Measurements from ENCODE around the gene ODAD4. TPM values are rescaled to one million over a fixed set of nuclear protein-coding genes. Genes with fewer than 3 reads are reported as not detected.

Gene ODAD4, protein sequence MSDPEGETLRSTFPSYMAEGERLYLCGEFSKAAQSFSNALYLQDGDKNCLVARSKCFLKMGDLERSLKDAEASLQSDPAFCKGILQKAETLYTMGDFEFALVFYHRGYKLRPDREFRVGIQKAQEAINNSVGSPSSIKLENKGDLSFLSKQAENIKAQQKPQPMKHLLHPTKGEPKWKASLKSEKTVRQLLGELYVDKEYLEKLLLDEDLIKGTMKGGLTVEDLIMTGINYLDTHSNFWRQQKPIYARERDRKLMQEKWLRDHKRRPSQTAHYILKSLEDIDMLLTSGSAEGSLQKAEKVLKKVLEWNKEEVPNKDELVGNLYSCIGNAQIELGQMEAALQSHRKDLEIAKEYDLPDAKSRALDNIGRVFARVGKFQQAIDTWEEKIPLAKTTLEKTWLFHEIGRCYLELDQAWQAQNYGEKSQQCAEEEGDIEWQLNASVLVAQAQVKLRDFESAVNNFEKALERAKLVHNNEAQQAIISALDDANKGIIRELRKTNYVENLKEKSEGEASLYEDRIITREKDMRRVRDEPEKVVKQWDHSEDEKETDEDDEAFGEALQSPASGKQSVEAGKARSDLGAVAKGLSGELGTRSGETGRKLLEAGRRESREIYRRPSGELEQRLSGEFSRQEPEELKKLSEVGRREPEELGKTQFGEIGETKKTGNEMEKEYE
- polyA plus RNA-seq (2013), result 2.2 TPM

DNA sequence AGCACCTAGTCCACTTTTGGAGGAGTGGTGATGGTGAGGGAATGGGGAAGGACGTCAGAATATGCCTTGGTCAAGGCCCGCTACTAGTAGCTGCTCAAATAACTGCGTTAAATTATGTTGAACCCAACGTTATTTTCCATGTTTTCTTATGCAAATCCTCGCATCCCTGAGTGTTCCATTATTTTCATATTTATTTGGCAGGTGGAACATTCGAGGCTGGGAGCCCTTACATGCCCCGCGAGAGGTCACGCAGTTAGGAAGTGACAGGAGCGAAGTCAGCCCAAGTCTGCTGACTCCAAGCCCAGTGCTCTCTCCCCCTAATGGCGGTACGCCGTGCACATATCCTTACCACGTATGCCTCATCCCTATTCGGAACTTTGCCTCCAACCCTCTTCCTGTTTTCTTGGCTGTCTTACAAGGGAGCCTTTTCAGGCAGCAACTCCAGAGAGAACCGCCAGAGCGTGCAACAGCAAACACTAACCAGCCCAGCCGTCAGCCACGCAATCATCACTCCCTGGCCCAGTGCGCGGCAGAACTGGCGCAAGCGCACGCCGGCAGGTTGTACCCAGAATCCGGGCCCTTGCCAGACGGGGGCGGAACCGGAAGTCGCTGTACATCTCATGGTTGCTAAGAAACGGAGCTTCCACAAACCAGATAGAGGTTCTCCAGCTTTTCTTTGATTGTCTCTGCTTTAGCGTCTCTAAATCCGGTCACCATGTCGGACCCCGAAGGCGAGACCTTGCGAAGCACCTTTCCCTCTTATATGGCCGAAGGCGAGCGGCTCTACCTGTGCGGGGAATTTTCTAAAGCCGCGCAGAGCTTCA, at the start of gene ODAD4:
Gene ODAD4 (plus strand): TSS at position 609 of the 824 bp plus-strand sequence. CDS start 107 bp downstream, at position 716.
- Histone ChIP-seq H3K4me3 (ENCODE audit: control insufficient read depth in 1 of 7, extremely low read depth in 1 of 7, insufficient read depth in 4 of 7, low read depth in 2 of 7, low read length in 6 of 7) (peak within 1 kb of the TSS; percentile 42 to 86 (median 69)), H3K36me3 (ENCODE audit: control insufficient read depth in 4 of 4, insufficient read depth in 4 of 4, low read length in 3 of 4) (no peaks in the 10 kb centered on the region), H3K27me3 (replicated peaks in 2 of 5; ENCODE audit: control insufficient read depth in 4 of 5, insufficient read depth in 5 of 5, low read length in 4 of 5) (no peaks in the 10 kb centered on the region), H3K27ac (ENCODE audit: insufficient read depth in 1 of 2, low read depth in 1 of 2, low read length in 2 of 2, poor library complexity in 1 of 2, severe bottlenecking in 2 of 2) (peak within 1 kb of the TSS; percentile 46 to 82), H3K9me3 (ENCODE audit: control extremely low read depth in 1 of 5, control insufficient read depth in 4 of 5, insufficient read depth in 2 of 5, low read depth in 1 of 5, low read length in 4 of 5) (no peaks in the 10 kb centered on the region), H3K4me1 (ENCODE audit: control extremely low read depth in 1 of 4, control insufficient read depth in 4 of 4, insufficient read depth in 4 of 4, low read length in 3 of 4) (peaks cover 5 to 37% (median 22%) of the 10 kb centered on the region in 4 experiments)
- ChIA-PET POLR2A (interaction anchor here (0.8 kb wide), 1 partner anchor 242 kb away, joined by 5 read pairs; the partner anchor contains the start of gene EIF1), CTCF (interaction anchor here (0.8 to 3.0 kb wide), 5 partner anchors 9 to 88 kb away, joined by 3 to 17 read pairs (median 4); partner anchors contain the start of gene ACLY)
- DNase-seq, result peak; percentile 98 to 99 (median 99)
- WGBS (ENCODE audit: insufficient coverage), result 1% methylated on average over 30 of the region's 43 CpGs

DNA sequence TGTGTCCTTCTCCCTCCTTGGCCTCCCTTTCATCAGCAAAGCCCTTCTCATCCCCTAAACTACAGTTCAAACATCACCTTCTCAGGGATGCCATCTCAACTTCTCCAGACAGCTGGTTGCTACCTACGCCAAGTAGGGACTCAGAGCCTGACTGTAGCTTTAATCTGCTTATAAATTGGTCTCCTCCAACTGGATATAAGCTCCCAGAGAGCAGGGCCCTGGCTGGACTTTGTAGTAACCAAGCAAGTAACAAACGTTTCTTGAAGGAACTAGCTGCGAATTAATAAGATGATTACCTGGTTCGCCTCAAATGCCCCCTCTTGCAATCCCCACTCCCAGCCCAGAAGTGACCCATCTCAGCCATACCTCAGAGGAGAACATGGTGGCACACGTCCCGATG, 47.7 kb upstream of the ODAD4 start:
- Histone ChIP-seq H3K27me3 (replicated peaks in 2 of 5; ENCODE audit: control insufficient read depth in 4 of 5, insufficient read depth in 5 of 5, low read length in 4 of 5) (no peaks in the 10 kb centered on the region), H3K27ac (ENCODE audit: insufficient read depth in 1 of 2, low read depth in 1 of 2, low read length in 2 of 2, poor library complexity in 1 of 2, severe bottlenecking in 2 of 2) (no peak overlapping the region), H3K9me3 (ENCODE audit: control extremely low read depth in 1 of 5, control insufficient read depth in 4 of 5, insufficient read depth in 2 of 5, low read depth in 1 of 5, low read length in 4 of 5) (no peaks in the 10 kb centered on the region), H3K4me1 (ENCODE audit: control extremely low read depth in 1 of 4, control insufficient read depth in 4 of 4, insufficient read depth in 4 of 4, low read length in 3 of 4) (peaks cover 0 to 2% (median 0%) of the 10 kb centered on the region in 4 experiments), H3K36me3 (ENCODE audit: control insufficient read depth in 4 of 4, insufficient read depth in 4 of 4, low read length in 3 of 4) (peaks cover 24 to 84% (median 67%) of the 10 kb centered on the region in 4 experiments), H3K4me3 (ENCODE audit: control insufficient read depth in 1 of 7, extremely low read depth in 1 of 7, insufficient read depth in 4 of 7, low read depth in 2 of 7, low read length in 6 of 7) (no peak overlapping the region)
- WGBS (ENCODE audit: insufficient coverage), result 97% methylated on average over 6 of the region's 6 CpGs
- POLR2A ChIA-PET, result no interaction called here
- no peak for DNase-seq
- CTCF ChIA-PET, result interaction anchor here (1.6 kb wide), 1 partner anchor 11 kb away, joined by 3 read pairs; no protein-coding TSS in a partner anchor

DNA sequence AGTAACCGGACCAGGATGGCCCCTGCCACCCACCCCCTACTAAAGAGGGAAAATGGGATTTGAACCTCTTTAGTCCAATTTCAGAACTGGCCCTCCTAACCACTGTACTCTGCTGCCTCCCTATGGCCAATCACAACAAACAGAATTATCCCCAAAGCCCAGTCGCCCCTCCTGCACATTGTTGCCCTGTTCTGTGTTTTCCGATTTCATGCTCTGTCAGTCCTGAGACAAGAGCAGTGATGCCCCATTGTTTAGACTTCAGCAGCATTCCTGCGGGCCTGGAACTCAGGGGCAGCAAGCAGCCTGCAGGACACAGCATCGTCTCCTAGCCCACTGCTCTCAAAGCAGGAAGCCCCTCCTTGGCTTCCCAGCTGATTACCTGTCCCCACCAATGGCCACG, 44.7 kb upstream of the ODAD4 start:
- CTCF ChIA-PET, result no interaction called here
- H3K4me3 ChIP-seq (ENCODE audit: control insufficient read depth in 1 of 7, extremely low read depth in 1 of 7, insufficient read depth in 4 of 7, low read depth in 2 of 7, low read length in 6 of 7), result no peak overlapping the region
- no peaks in the 10 kb centered on the region for H3K27me3 ChIP-seq (replicated peaks in 2 of 5; ENCODE audit: control insufficient read depth in 4 of 5, insufficient read depth in 5 of 5, low read length in 4 of 5)
- H3K27ac ChIP-seq (ENCODE audit: insufficient read depth in 1 of 2, low read depth in 1 of 2, low read length in 2 of 2, poor library complexity in 1 of 2, severe bottlenecking in 2 of 2), result no peak overlapping the region
- H3K36me3 ChIP-seq (ENCODE audit: control insufficient read depth in 4 of 4, insufficient read depth in 4 of 4, low read length in 3 of 4), result peaks cover 20 to 79% (median 67%) of the 10 kb centered on the region in 4 experiments
- 91% methylated on average over 5 of the region's 6 CpGs for WGBS (ENCODE audit: insufficient coverage)
- no peaks in the 10 kb centered on the region for H3K9me3 ChIP-seq (ENCODE audit: control extremely low read depth in 1 of 5, control insufficient read depth in 4 of 5, insufficient read depth in 2 of 5, low read depth in 1 of 5, low read length in 4 of 5)
- peaks cover 0 to 2% (median 0%) of the 10 kb centered on the region in 4 experiments for H3K4me1 ChIP-seq (ENCODE audit: control extremely low read depth in 1 of 4, control insufficient read depth in 4 of 4, insufficient read depth in 4 of 4, low read length in 3 of 4)
- DNase-seq, result peak; percentile 10 to 21 (median 17)
- POLR2A ChIA-PET, result no interaction called here

DNA sequence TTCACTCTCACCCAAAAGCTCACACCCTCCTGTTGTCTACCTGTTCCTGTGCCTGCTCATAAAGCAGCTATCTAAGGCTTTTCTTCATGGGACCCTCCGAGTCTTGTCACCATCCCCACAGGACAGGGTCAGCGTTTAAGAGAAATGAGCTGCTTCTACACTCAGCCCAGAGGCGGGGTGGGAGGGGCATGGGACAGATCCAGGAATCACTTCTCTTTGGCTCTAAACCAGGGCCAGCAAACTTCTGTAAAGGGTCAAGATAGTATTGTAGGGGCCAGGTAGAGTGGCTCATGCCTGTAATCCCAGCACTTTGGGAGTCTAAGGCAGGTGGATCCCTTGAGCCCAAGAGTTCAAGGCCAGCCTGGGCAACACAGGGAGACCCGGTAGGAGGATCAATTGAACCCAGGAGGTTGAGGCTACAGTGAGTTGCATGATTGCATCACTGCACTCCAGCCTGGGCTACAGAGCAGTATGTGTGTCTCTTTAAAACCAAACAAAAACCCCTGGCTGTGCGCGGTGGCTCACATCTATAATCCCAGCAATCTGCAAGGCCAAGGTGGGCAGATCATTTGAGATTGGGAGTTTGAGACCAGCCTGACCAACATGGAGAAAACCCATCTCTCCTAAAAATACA, 42.0 kb upstream of the ODAD4 start:
- POLR2A ChIA-PET, result no interaction called here
- H3K27ac ChIP-seq (ENCODE audit: insufficient read depth in 1 of 2, low read depth in 1 of 2, low read length in 2 of 2, poor library complexity in 1 of 2, severe bottlenecking in 2 of 2), result no peak overlapping the region
- 93% methylated on average over 6 of the region's 6 CpGs for WGBS (ENCODE audit: insufficient coverage)
- no peaks in the 10 kb centered on the region for H3K27me3 ChIP-seq (replicated peaks in 2 of 5; ENCODE audit: control insufficient read depth in 4 of 5, insufficient read depth in 5 of 5, low read length in 4 of 5)
- peaks cover 18 to 88% (median 74%) of the 10 kb centered on the region in 4 experiments for H3K36me3 ChIP-seq (ENCODE audit: control insufficient read depth in 4 of 4, insufficient read depth in 4 of 4, low read length in 3 of 4)
- H3K4me3 ChIP-seq (ENCODE audit: control insufficient read depth in 1 of 7, extremely low read depth in 1 of 7, insufficient read depth in 4 of 7, low read depth in 2 of 7, low read length in 6 of 7), result no peak overlapping the region
- H3K9me3 ChIP-seq (ENCODE audit: control extremely low read depth in 1 of 5, control insufficient read depth in 4 of 5, insufficient read depth in 2 of 5, low read depth in 1 of 5, low read length in 4 of 5), result no peaks in the 10 kb centered on the region
- CTCF ChIA-PET, result interaction anchor here (0.7 to 1.1 kb wide), 2 partner anchors 14 to 151 kb away, joined by 3 read pairs; no protein-coding TSS in a partner anchor
- no peak for DNase-seq
- no peaks in the 10 kb centered on the region for H3K4me1 ChIP-seq (ENCODE audit: control extremely low read depth in 1 of 4, control insufficient read depth in 4 of 4, insufficient read depth in 4 of 4, low read length in 3 of 4)

DNA sequence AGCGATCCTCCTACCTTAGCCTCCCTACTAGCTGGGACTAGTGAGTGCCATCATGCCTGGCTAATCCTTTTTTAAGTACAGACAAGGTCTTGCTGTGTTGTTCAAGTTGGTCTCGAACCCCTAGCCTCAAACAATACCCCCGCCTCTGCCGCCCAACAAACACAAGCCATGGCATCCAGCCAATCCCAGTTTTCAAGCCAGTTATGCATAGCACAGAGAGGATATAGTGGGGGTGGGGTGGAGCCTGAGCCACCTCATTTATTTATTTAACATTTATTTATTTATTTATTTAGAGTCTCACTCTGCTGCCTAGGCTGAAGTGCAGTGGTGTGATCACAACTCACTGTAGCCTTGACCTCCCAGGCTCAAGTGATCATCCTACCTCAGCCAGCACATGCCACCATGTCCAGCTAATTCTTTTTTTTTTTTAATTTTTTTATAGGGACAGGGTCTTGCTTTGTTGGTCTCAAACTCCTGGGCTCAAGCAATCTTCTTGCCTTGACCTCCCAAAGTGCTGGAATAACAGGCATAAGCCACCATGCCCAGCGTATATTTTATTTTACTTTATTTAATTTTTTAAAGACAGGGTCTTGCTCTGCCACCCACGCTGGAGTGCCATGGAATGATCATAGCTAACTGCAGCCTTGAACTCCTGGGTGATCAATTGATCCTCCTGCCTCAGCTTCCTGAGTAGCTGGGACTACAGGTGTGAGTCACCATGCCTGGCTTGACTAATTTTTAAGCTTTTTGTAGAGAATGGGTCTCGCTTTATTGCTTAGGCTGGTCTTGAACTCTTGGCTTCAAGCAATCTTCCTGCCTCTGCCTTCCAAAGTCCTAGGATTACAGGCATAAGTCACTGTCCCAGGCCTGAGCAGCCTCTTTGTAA, 39.0 kb upstream of the ODAD4 start:
- POLR2A ChIA-PET, result no interaction called here
- H3K27ac ChIP-seq (ENCODE audit: insufficient read depth in 1 of 2, low read depth in 1 of 2, low read length in 2 of 2, poor library complexity in 1 of 2, severe bottlenecking in 2 of 2), result no peak overlapping the region
- no peaks in the 10 kb centered on the region for H3K9me3 ChIP-seq (ENCODE audit: control extremely low read depth in 1 of 5, control insufficient read depth in 4 of 5, insufficient read depth in 2 of 5, low read depth in 1 of 5, low read length in 4 of 5)
- WGBS (ENCODE audit: insufficient coverage), result 100% methylated on average over 2 of the region's 7 CpGs
- no peaks in the 10 kb centered on the region for H3K27me3 ChIP-seq (replicated peaks in 2 of 5; ENCODE audit: control insufficient read depth in 4 of 5, insufficient read depth in 5 of 5, low read length in 4 of 5)
- H3K4me3 ChIP-seq (ENCODE audit: control insufficient read depth in 1 of 7, extremely low read depth in 1 of 7, insufficient read depth in 4 of 7, low read depth in 2 of 7, low read length in 6 of 7), result no peak overlapping the region
- CTCF ChIA-PET, result no interaction called here
- no peak for DNase-seq
- no peaks in the 10 kb centered on the region for H3K4me1 ChIP-seq (ENCODE audit: control extremely low read depth in 1 of 4, control insufficient read depth in 4 of 4, insufficient read depth in 4 of 4, low read length in 3 of 4)
- H3K36me3 ChIP-seq (ENCODE audit: control insufficient read depth in 4 of 4, insufficient read depth in 4 of 4, low read length in 3 of 4), result peaks cover 7 to 81% (median 67%) of the 10 kb centered on the region in 4 experiments

DNA sequence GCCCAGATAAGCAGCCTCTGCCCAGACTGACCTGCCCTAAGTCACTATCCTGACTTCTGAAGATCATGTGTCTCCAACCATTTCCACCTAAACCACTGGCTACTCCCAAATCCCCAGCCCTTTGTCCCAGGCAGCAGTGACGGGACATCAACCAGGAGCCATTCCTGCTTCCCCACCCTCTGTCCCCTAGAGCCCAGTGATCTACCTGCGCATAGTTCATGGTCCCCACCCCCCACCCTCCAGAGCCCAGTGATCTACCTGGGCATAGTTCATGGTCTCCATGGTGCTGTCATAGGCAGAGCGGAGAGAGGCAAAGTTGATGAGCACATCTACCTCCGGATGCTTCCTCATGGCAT, 38.4 kb upstream of the ODAD4 start:
- POLR2A ChIA-PET, result no interaction called here
- 100% methylated on average over 2 of the region's 4 CpGs for WGBS (ENCODE audit: insufficient coverage)
- no peaks in the 10 kb centered on the region for H3K4me1 ChIP-seq (ENCODE audit: control extremely low read depth in 1 of 4, control insufficient read depth in 4 of 4, insufficient read depth in 4 of 4, low read length in 3 of 4)

More for the DNA sequence above, 38.4 kb upstream of the ODAD4 start:
- Histone ChIP-seq H3K27ac (ENCODE audit: insufficient read depth in 1 of 2, low read depth in 1 of 2, low read length in 2 of 2, poor library complexity in 1 of 2, severe bottlenecking in 2 of 2) (no peak overlapping the region), H3K36me3 (ENCODE audit: control insufficient read depth in 4 of 4, insufficient read depth in 4 of 4, low read length in 3 of 4) (peaks cover 5 to 82% (median 68%) of the 10 kb centered on the region in 4 experiments), H3K27me3 (replicated peaks in 2 of 5; ENCODE audit: control insufficient read depth in 4 of 5, insufficient read depth in 5 of 5, low read length in 4 of 5) (no peaks in the 10 kb centered on the region), H3K4me3 (ENCODE audit: control insufficient read depth in 1 of 7, extremely low read depth in 1 of 7, insufficient read depth in 4 of 7, low read depth in 2 of 7, low read length in 6 of 7) (no peak overlapping the region), H3K9me3 (ENCODE audit: control extremely low read depth in 1 of 5, control insufficient read depth in 4 of 5, insufficient read depth in 2 of 5, low read depth in 1 of 5, low read length in 4 of 5) (no peaks in the 10 kb centered on the region)
- DNase-seq, result no peak
- CTCF ChIA-PET, result interaction anchor here (0.6 to 1.6 kb wide), 3 partner anchors 11 to 155 kb away, joined by 3 to 5 read pairs (median 4); partner anchors contain the start of gene ACLY
